GM20000 (cell line): ENCODE measurements around the gene FGFBP3.

Experiments
- DNase-seq: peaks from one replicate; pipeline ENCODE4 v3.0.0; 2012; ENCODE audit warnings: low spot score
- TF ChIP-seq, protein P1 (sequence below): IDR thresholded peaks from 2 replicates; pipeline ENCODE4 v1.5.1; 2012; ENCODE audit warnings: mild to moderate bottlenecking, control low read depth; ENCODE audit errors: extremely low read depth, missing control alignments

FGFBP3 gene

DNA sequence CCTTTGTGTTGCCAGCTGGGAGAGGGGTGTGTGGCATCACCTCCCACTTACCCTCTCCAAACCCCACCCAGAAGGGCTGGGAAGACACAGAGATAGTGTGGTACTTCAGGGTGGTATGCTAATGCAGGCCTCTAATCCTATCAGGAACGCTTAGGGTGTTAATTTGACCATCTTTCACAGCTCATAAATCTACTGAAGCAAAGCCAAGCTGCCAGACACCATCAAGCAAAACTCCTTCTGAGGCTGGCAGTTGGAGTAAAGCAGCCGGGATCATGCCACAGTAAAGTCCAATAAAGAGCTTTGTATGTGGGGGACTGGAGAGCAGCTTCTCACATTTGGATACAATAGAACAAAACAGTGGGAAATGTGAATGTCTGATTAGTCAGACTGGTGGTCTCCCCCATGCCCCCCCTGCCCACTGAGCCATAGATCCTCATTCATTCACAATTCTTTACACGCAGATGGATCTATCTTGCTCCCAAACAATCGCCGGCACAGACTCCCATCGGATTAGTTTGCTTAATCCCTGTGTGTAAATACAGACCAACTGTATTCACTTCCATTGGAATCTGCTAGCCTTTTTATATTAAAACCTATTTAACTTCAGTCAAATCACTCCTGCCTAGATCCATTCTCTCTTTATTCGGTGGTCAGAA, 29.6 kb downstream of the FGFBP3 start:
- no peak for DNase-seq
- TF ChIP-seq, protein P1, sequence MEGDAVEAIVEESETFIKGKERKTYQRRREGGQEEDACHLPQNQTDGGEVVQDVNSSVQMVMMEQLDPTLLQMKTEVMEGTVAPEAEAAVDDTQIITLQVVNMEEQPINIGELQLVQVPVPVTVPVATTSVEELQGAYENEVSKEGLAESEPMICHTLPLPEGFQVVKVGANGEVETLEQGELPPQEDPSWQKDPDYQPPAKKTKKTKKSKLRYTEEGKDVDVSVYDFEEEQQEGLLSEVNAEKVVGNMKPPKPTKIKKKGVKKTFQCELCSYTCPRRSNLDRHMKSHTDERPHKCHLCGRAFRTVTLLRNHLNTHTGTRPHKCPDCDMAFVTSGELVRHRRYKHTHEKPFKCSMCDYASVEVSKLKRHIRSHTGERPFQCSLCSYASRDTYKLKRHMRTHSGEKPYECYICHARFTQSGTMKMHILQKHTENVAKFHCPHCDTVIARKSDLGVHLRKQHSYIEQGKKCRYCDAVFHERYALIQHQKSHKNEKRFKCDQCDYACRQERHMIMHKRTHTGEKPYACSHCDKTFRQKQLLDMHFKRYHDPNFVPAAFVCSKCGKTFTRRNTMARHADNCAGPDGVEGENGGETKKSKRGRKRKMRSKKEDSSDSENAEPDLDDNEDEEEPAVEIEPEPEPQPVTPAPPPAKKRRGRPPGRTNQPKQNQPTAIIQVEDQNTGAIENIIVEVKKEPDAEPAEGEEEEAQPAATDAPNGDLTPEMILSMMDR = no peak

DNA sequence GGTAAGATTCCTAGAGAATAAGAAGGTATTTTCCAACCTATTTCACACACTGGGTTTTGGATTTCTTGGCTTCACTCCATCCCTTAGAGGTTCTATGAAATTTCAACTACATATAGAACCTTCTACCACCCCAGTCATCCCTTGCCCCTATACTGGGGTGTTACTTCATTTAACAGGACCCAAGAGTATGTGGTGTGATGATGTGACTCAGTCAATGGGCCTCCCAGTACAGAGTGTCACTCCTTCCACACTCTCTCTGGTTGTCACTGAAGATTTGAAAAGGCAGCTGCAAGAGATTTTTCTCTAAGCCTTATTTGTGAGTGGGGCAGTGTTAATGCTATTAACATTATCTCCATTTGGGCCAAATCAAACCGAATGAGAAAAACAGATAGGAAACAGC, 33.5 kb downstream of the FGFBP3 start:
- TF ChIP-seq, protein P1 = no peak
- DNase-seq = no peak

DNA sequence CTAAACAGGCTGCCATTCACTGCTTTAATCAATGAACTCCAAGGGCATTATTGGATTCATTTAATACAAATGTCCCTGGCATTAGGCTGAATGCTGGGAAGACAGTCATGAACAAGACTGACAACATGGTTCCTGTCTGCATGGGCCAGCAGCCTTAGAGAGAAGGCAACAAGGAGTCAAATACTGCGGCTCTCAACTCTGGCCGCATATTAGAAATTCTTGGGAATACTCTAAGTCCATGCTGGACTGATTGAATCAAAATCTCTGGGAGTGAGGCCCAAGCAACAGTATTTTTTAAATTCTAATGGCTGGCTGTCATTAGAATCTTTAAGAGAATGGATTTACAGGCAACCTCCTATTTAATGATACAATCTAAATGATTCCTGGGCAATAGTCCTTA, 34.1 kb downstream of the FGFBP3 start:
- TF ChIP-seq, protein P1 = no peak
- DNase-seq = no peak

DNA sequence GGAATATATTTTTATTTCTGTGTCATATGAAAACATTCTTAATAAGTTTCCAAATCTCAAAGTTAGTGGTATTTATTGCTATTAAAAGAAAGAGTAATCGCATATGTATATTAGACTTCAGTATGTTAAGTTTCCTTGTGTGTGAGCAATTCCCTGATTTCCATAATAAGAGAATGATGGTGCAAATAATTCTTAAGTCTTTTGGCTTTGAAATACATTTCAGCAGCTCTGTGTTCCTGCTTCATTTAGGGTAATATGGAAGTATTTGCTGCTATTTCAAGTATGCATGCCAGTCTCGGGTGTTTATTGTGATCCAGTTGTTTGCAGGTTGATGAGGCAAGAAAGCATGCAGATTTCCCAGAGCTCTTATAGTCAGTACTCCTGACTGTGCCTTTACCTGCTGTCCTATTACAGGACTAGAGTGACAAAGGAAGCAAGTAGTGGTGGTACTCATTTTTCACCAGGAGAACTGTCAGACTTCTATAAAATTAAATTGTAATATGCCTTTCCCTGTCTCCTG, 43.7 kb downstream of the FGFBP3 start:
- no peak for DNase-seq

DNA sequence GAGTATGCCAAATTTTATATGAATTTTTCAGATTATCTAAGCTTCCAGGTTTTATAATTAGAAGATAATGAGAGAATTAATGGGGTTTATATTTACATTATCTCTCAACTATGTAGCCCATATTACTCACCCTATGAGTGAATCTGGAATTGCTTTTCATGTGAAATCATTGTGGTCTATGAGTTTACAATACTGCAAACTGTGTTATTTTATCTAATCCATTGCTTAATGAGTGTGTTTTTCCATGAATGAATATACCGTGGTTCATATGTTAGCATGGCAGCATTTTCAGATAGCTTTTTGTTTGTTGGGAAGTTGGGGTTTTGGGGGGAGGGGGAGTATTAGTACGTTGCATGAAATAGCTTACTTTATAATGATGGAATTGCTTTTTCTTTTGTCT, 44.5 kb downstream of the FGFBP3 start:
- TF ChIP-seq, protein P1 = no peak
- no peak for DNase-seq

More for the DNA sequence above, 43.7 kb downstream of the FGFBP3 start:
- TF ChIP-seq, protein P1 = no peak

DNA sequence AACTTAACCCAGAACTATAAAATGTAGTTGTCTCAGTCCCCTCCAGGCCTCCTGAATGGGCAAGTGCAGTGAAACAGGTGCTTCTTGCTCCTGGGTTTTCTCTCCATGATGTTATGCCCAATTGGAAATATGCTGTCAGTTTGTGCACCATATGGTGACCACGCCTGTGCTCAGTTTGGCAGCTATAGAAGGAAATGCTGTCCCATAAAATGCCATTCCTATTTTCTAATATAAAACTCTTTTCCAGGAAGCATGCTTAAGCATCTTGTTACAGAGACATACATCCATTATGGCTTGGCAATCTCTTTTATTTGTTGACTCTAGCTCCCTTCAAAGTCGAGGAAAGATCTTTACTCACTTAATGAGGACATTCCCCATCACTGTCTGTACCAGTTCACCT, 45.2 kb downstream of the FGFBP3 start:
- no peak for DNase-seq
- TF ChIP-seq, protein P1 = no peak

DNA sequence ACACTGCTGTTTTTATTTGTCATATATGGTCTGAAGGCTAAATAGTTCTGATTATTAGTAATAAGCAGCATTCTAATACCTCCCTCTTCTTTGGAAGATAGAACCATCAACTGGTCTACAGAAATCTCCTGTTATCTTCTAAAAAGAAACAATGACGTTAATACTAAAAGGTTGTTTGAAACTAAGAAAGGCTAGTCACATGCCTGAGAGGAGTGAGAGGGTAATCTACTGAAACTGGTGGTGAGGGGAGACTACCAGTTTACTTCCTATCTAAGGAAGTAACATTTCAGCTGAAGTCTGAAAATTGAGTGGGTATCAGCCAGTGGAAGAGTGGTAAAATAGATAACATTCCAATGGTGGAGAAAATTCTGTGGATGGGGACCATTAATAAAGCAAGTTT, 48.4 kb downstream of the FGFBP3 start:
- TF ChIP-seq, protein P1 = no peak
- no peak for DNase-seq
